SHP77 treated with DMSO at 0.1 percent for 48 hours (cell line): Measurements from ENCODE around the gene NBEAL1.
"Not testable (repeated sequence)": the region's sequence is repeated elsewhere in the genome, so short reads cannot be mapped to it uniquely, and the experiment has no call there.

ENCODE experiments used
- DNase-seq: peaks from one replicate; lab custom pipeline; 2025; lab: John Stamatoyannopoulos, UW

The NBEAL1 gene

DNA sequence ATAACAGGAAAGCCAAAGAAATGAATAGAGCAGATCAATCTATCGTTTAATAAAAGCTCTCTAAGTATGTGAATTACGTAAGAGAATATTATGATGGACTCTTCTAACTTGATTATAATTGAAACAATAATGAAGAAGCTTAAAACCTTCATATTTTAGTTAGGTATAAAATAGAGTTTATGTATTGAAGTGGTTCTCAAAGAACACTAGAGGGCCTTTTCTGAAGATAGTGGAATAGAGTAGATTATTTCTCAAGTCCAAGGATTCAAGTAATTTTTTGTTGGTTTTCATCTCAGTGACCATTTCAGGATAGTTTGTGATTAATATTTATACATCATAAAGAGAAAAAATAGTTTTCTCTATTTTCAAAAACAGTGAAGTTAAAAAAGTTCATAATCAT, 97.7 kb downstream of the NBEAL1 start:
- DNase-seq: no peak

GRCh38 chr2:203115201-203115700, 100.6 kb downstream of the NBEAL1 start:
- DNase-seq: not testable (repeated sequence)

- DNase-seq: no peak
Measured at GRCh38 chr2:203122317-203122986, 107.8 kb downstream of the NBEAL1 start.

DNA sequence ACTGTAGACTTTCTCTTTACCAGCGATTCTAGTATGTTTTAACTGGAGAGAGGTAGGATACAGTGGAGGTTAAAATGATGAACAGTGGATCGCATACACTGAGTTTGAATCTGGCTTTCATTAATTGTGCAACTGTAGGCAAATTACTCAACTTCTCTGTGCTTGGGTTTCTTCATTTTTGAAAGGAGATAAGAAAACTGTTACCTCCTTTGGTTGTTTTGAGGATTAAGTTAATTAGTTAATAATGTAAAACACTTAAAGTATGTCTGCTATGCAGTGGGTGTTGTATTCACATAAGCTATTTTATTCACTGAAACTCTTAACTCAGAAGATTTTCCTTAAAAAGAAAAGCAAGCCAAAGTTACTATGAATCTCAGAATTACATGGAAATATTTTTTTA, 112.3 kb downstream of the NBEAL1 start:
- DNase-seq: no peak

DNA sequence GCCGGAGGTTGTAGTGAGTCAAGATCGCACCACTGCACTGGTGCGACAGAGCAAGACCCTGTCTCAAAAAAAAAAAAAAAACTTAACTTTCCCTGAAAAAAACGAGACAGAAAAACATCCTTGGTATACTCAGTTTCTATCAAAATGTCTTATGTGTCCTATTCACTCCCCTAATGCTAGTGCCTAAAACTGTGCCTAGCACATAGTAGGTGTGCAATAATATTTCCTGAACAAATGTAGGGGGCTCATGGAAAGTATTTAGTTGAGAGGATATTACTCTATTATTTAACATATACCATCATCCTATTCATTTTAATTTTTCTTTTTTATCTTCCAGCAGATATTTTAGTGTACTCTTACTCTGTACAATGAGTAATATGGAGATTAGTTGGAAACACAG, 120.4 kb downstream of the NBEAL1 start:
- no peak for DNase-seq

DNA sequence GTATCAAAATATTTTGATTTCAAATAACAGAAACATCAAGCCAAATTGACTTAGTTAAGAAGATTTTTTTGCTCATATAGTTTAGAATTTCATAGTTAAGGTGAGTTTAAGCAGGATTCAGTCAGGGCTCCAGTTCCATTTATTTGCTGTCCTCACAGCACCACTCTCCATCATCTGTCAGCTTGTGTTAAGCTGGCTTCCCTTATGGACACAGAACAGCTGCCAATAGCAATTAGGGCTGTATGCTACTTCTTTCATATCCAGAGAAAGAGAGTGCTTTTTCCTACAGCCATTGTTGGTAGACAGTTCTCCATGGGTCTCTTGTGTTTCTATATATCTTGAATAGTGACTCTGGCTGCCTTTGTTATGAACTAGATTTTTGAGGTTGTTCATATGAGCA, 128.7 kb downstream of the NBEAL1 start:
- DNase-seq: no peak

- DNase-seq: no peak
Measured at GRCh38 chr2:203149194-203149593, 134.5 kb downstream of the NBEAL1 start.

- no peak for DNase-seq
Measured at GRCh38 chr2:203155406-203155805, 140.7 kb downstream of the NBEAL1 start.

DNA sequence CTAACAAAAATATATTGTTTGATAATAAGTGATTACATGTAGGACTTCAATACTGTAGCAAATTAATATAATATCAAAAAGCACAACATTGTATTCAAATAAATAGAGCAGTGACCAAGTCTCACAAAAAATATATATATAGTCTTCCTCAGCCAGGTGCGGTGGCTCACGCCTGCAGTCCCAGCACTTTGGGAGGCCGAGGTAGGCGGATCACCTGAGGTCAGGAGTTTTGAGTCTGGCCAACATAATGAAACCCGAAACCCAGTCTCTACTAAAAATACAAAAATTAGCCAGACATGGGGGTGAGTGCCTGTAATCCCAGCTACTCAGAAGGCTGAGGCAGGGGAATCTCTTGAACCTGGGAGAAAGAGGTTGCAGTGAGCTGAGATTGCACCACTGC, 148.0 kb downstream of the NBEAL1 start:
- DNase-seq: not testable (repeated sequence)

DNA sequence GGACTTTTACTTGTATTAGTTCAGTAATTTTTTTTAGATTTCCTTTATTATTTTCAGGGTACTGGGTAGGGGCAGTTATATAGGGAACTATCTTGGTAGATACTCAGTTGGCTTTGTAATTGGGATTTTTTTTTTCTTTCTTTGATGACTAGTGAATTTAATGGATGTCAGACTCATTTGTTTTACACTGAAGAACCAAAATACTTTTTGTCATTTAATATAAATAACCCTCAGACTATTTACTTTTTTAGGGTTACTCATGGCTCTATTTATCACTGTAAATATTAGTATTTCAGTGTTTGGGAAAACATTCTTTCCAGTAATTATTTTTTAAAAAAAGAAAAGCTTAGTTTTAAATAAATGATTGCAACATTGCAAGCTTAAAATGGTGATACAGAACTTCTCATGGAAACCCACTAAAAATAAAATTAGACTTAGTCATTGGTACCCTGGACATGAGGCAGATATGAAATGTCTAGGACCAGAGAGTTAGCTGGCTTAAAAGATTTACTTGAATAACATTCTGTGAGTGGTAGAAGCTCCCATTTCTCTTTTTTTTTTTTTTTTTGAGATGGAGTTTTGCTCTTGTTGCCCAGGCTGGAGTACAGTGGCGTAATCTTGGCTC, 149.7 kb downstream of the NBEAL1 start:
- DNase-seq: no peak

DNA sequence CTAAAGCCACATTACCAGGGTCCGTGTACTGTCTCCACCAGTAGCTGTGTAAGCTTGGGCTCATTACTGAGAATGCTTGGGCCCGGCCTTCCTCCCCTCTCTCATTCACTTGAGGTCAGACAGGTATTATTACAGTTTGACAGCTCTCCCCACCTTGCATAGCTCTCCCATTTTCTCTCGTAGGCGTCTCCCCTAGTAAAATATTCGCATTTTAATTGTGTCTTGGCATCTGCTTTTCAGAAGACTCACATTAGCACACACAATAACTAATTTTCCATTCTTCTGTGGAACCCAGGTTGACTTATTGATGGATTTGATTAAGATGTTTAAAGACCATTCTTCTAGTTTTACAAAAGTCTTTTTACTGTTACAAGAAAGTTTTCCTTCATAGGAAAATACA, 153.1 kb downstream of the NBEAL1 start:
- no peak for DNase-seq

GRCh38 chr2:203170502-203170901, 155.8 kb downstream of the NBEAL1 start:
- no peak for DNase-seq

GRCh38 chr2:203175371-203175770, 160.7 kb downstream of the NBEAL1 start:
- DNase-seq: no peak

- no peak for DNase-seq
Measured at GRCh38 chr2:203177361-203177760, 162.7 kb downstream of the NBEAL1 start.

DNA sequence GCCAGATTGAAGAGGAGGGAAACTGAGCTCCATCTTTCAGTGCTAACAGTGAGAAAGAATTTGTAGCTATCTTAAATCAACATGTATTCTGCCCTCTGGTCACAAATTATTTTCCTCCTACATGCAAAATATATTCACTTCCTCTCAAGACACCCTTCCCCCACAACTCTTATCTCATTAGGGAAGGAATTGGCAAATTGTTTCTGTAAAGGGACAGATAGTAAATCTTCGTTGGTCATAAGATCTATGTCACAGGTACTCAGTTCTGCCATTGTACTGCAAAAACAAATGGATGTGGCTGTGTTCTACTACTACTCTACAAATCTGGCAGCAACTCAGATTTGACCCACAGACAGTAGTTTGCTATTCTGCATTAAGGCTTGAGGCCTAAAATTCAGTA, 171.2 kb downstream of the NBEAL1 start:
- DNase-seq: no peak

DNA sequence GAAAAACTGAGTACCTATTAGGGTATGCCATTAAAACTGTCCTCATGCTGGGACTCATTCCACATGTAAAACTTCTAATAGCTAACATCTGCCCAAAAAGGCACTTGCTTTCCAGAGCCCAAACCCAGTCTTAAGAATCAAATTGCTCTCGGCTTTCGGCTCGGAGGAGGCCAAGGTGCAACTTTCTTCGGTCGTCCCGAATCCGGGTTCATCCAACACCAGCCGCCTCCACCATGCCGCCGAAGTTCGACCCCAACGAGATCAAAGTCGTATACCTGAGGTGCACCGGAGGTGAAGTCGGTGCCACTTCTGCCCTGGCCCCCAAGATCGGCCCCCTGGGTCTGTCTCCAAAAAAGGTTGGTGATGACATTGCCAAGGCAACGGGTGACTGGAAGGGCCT, 175.9 kb downstream of the NBEAL1 start:
- not testable (repeated sequence) for DNase-seq

DNA sequence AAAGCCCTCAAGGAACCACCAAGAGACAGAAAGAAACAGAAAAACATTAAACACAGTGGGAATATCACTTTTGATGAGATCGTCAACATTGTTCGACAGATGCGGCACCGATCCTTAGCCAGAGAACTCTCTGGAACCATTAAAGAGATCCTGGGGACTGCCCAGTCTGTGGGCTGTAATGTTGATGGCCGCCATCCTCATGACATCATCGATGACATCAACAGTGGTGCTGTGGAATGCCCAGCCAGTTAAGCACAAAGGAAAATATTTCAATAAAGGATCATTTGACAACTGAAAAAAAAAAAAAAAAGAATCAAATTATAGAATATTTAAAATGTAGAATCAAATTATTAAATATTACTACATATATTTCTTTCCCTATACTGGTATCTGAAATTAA, 176.4 kb downstream of the NBEAL1 start:
- not testable (repeated sequence) for DNase-seq

DNA sequence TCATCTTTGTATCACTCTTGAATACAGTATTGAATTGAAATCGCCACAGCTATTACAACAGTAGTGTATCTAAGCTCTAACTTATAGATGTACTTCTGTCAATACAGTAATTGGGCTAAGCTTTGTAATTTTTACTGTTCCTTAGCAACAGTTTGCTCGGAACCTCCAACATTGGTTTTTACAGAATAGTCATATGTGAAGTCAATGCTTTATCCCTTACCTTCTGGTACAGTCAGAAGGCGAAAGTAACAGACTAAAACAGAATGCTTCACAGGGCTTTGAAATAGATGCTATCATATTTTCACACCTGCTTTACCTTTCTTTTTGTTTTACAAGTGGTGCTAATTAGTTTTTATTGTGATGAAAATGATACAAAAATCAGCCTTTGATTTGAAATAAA, 177.3 kb downstream of the NBEAL1 start:
- no peak for DNase-seq

- DNase-seq: no peak
Measured at GRCh38 chr2:203195331-203196036, 180.8 kb downstream of the NBEAL1 start.

- no peak for DNase-seq
Measured at GRCh38 chr2:203200866-203201265, 186.2 kb downstream of the NBEAL1 start.

GRCh38 chr2:203201426-203201825, 186.8 kb downstream of the NBEAL1 start:
- no peak for DNase-seq

- no peak for DNase-seq
Measured at GRCh38 chr2:203209538-203209937, 194.9 kb downstream of the NBEAL1 start.

DNA sequence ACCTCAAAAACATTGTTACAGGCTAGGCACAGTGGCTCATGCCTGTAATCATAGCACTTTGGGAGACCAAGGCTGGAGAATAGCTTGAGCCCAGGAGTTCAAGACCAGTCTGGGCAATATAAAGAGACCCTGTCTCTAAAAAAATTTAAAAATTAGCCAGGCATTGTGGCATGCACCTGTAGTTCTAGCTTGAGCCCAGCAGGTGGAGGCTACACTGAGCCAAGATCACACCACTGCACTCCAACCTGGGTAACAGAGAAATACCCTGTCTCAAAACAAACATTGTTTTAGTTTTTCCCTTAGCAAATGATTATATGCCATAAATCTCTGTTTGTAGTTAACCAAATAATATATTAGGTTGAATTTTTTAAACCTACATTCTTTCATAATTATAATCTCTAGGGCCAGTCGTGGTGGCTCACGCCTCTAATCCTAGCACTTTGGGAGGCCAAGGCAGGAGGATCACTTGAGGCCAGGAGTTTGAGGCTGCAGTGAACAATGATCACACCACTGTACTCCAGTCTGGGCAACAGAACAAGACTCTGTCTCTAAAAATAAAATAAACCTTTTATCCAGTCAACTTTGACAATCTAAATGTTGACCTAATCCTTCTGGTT, 210.9 kb downstream of the NBEAL1 start:
- no peak for DNase-seq
